OCI-LY1 (cell line): ENCODE data around the gene HMX1.

Experiments used
- H2AFZ ChIP-seq: fragments of 200-600 bp; sonication (generic), shearing (Covaris generic); 2 replicates; pipeline ENCODE4 v1.6.0; 2014; ENCODE audit warnings: antibody characterized with exemption, mild to moderate bottlenecking, low read length
- H3F3A ChIP-seq: fragments of 200-600 bp; sonication (generic), shearing (Covaris generic); 2 replicates; pipeline ENCODE4 v1.6.0; 2014; ENCODE audit warnings: mild to moderate bottlenecking, antibody characterized with exemption, low read length, moderate library complexity; ENCODE audit not compliant: insufficient read depth
- H3K27ac ChIP-seq: fragments of 200-600 bp; sonication (generic); 2 replicates; pipeline ENCODE4 v1.5.1; 2014; ENCODE audit warnings: low read length, mixed run types, mild to moderate bottlenecking, low read depth; ENCODE audit not compliant: poor library complexity, severe bottlenecking
- H3K27me3 ChIP-seq: fragments of 200-600 bp; sonication (generic); 2 replicates; pipeline ENCODE4 v1.6.0; 2014; ENCODE audit warnings: antibody characterized with exemption, mild to moderate bottlenecking, low read length, moderate library complexity; ENCODE audit not compliant: insufficient read depth
- H3K36me3 ChIP-seq: fragments of 200-600 bp; sonication (generic); 2 replicates; pipeline ENCODE4 v1.6.1; 2014; ENCODE audit warnings: mild to moderate bottlenecking, antibody characterized with exemption, low read length, moderate library complexity, mixed read lengths; ENCODE audit not compliant: insufficient read depth
- H3K4me1 ChIP-seq: fragments of 200-600 bp; sonication (generic); 2 replicates; pipeline ENCODE4 v1.5.1; 2014; ENCODE audit warnings: mild to moderate bottlenecking, low read length, moderate library complexity; ENCODE audit not compliant: insufficient read depth, severe bottlenecking
- H3K4me2 ChIP-seq: fragments of 200-600 bp; sonication (generic), shearing (Covaris generic); 2 replicates; pipeline ENCODE4 v1.6.1; 2014; ENCODE audit warnings: low read length
- H3K4me3 ChIP-seq: fragments of 200-600 bp; sonication (generic); 2 replicates; pipeline ENCODE4 v1.5.1; 2014; ENCODE audit warnings: low read length, low read depth, mild to moderate bottlenecking, mixed read lengths; ENCODE audit not compliant: poor library complexity, severe bottlenecking
- H3K79me2 ChIP-seq: fragments of 200-600 bp; shearing (Covaris generic); 2 replicates; pipeline ENCODE4 v1.6.1; 2016; ENCODE audit warnings: mixed run types, low read length, mixed read lengths; ENCODE audit not compliant: insufficient read depth
- H3K9ac ChIP-seq: fragments of 200-600 bp; sonication (generic), shearing (Covaris generic); 2 replicates; pipeline ENCODE4 v1.6.1; 2014; ENCODE audit warnings: mild to moderate bottlenecking, low read length, mixed read lengths
- H3K9me2 ChIP-seq: fragments of 200-600 bp; sonication (generic), shearing (Covaris generic); 2 replicates; pipeline ENCODE4 v1.6.1; 2014; ENCODE audit warnings: low read depth, mild to moderate bottlenecking, low read length, mixed read lengths
- H3K9me3 ChIP-seq: fragments of 200-600 bp; shearing (Covaris generic); 2 replicates; pipeline ENCODE4 v1.6.1; 2014; ENCODE audit warnings: low read length, mixed read lengths
- H4K20me1 ChIP-seq: fragments of 200-600 bp; sonication (generic), shearing (Covaris generic); 2 replicates; pipeline ENCODE4 v1.6.0; 2016; ENCODE audit warnings: mild to moderate bottlenecking, low read length; ENCODE audit not compliant: insufficient read depth
- CTCF ChIP-seq: fragments of 200-600 bp; sonication (generic), shearing (Covaris generic); IDR thresholded peaks from 2 replicates; pipeline ENCODE4 v1.5.1; 2017; ENCODE audit warnings: mild to moderate bottlenecking, antibody characterized with exemption, low read length, moderate library complexity, mixed read lengths
- EZH2 ChIP-seq: fragments of 200-600 bp; sonication (generic), shearing (Covaris generic); IDR thresholded peaks from 2 replicates; pipeline ENCODE4 v1.8.0; 2017; ENCODE audit warnings: borderline replicate concordance, mixed run types, mild to moderate bottlenecking, antibody characterized with exemption, low read length, moderate library complexity, mixed read lengths

Gene HMX1

DNA sequence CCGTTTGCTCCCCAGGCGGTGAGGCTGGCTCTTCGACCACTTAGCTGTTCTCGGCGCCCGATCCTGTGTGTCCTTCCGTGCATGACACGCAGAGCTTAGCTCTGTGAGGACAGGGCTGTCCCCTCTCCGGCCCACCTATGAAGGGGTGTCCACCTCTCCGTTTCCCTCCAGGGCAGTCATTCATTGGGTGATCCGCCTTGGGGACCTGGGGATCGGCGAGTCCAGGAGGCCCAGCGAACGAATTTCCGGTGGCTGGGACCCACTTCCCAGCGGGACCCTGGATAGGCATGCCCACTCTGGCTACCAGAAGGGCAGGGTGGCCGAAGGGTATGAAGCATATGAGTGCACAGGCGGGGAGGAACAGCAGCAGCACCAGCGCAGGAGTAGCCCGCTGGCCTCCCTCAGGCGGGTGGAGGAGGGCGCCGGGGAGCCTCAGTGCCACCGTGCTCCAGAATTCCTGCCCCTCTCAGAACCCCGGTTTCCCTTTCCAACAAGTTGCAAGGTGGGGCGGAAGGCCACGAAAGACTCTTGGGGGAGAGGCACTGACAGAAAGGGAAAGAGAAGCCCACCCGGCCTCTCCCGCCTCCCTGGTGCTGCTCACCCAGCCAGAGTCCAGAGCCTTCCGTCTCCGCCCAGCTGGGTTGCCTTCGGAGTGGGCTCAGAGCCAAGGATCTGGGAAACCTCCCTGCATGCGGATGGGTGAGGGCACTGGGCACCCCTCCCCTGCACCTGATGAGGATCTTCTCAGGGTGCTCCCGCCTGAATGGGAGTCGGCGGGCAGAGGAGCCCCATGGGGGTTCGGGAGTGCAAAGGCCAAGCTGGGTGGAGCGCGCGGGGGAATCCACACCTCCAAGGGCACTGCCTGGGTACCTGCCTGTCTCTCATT lies 8.6 kb downstream of the HMX1 start:
- Histone ChIP-seq H3K27me3 (no peaks in the 10 kb centered on the region), H4K20me1 (no peaks in the 10 kb centered on the region), H3K4me3 (no peak overlapping the region), H3K9ac (no peak overlapping the region), H3K9me2 (no peaks in the 10 kb centered on the region), H3F3A (no peaks in the 10 kb centered on the region), H3K79me2 (no peaks in the 10 kb centered on the region), H2AFZ (no peak overlapping the region), H3K27ac (no peak overlapping the region), H3K36me3 (no peaks in the 10 kb centered on the region), H3K9me3 (no peaks in the 10 kb centered on the region), H3K4me1 (no peaks in the 10 kb centered on the region), H3K4me2 (no peak overlapping the region)
- TF ChIP-seq CTCF, result no peak
- TF ChIP-seq EZH2, result no peak

DNA sequence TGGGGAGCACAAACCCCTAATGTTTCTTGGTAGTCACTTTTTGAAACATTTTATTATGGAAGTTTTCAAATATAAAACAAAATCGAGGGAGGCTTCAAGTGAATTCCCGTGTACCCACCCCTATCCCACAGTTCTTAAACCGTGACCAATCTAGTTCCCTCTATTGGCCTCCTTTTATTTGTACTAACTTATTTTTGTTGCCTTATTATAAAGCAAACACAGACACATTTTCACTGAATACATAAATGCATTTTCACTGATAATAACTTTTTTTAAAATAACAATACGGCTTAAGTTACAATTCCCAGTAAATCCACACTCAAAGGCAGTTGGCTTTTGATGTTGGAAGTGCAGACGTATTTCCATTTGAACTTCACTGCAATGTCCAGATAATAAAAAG lies 9.3 kb downstream of the HMX1 start:
- H3K27me3 ChIP-seq, result no peaks in the 10 kb centered on the region
- TF ChIP-seq EZH2, result no peak
- no peak for TF ChIP-seq CTCF
- H3K79me2 ChIP-seq, result no peaks in the 10 kb centered on the region

DNA sequence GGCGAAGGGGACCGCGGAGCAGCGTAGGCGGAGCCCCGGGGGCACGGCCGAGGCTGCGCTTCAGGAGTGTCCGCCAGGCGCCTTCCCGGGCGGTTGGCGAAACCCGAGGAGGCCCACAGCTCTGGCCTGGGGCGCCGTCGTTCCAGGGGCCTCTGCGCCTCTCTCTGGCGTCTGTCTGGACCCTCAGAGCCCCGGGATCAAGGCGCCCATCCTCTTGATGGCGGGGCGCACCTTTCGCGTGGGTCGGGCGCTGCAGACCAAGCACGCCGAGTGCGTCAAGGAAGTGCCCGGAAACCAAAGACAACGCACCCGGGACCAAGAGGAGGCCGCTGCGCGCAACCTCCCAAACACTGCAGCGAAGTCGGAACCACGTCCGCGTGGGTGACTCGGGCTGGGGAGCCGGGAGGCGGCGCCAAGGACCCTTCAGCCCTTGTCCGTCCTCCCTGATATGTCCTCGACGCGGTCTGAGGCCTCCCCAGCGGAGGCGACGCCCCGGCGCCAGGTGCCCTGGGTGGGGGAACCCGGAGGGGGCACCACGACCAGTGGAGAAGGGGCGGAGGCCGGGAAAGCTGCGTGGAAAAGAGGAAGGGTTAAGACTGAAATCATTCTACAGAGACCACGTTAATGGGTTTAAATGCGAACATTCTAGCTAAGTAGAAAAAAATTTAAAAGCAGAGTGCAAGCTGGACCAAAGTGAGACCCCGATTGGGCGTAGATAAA lies 9.9 kb downstream of the HMX1 start:
- Histone ChIP-seq H3K27me3 (no peaks in the 10 kb centered on the region), H3K4me3 (no peak overlapping the region), H3K36me3 (no peaks in the 10 kb centered on the region), H3K79me2 (no peaks in the 10 kb centered on the region), H3K4me1 (no peaks in the 10 kb centered on the region), H3K9me2 (no peaks in the 10 kb centered on the region), H3F3A (no peaks in the 10 kb centered on the region), H3K9ac (no peak overlapping the region), H3K4me2 (no peak overlapping the region), H3K27ac (no peak overlapping the region), H4K20me1 (no peaks in the 10 kb centered on the region), H3K9me3 (no peaks in the 10 kb centered on the region), H2AFZ (no peak overlapping the region)
- TF ChIP-seq CTCF (no peak), EZH2 (no peak)

More for the DNA sequence above, 9.3 kb downstream of the HMX1 start:
- Histone ChIP-seq H3K9ac (no peak overlapping the region), H3K27ac (no peak overlapping the region), H2AFZ (no peak overlapping the region), H3K9me3 (no peaks in the 10 kb centered on the region), H3K4me3 (no peak overlapping the region), H3K36me3 (no peaks in the 10 kb centered on the region), H3K9me2 (no peaks in the 10 kb centered on the region), H3F3A (no peaks in the 10 kb centered on the region), H4K20me1 (no peaks in the 10 kb centered on the region), H3K4me2 (no peak overlapping the region), H3K4me1 (no peaks in the 10 kb centered on the region)
